H9 (cell line): ENCODE data around the gene TMEM145. TPM values are rescaled to one million over a fixed set of nuclear protein-coding genes. Genes with fewer than 3 reads are reported as not detected.
"Not testable (repeated sequence)": the region's sequence is repeated elsewhere in the genome, so short reads cannot be mapped to it uniquely, and the experiment has no call there.

ENCODE experiments used
- DNase-seq: peaks from one replicate; pipeline ENCODE4 v3.0.0-alpha.2; 2017
- H2AFZ ChIP-seq: one replicate; pipeline ENCODE4 v1.6.1; 2013; ENCODE audit warnings: mild to moderate bottlenecking, low read length, control low read depth, moderate library complexity
- H2AK5ac ChIP-seq: 2 replicates; pipeline ENCODE4 v1.6.1; 2013; ENCODE audit warnings: low read length, control low read depth, mixed read lengths; ENCODE audit not compliant: insufficient read length
- H2BK120ac ChIP-seq: one replicate; pipeline ENCODE4 v1.6.1; 2013; ENCODE audit warnings: low read depth, mild to moderate bottlenecking, low read length, control low read depth, inconsistent platforms; ENCODE audit not compliant: poor library complexity, severe bottlenecking
- H2BK12ac ChIP-seq: 2 replicates; pipeline ENCODE4 v1.6.1; 2013; ENCODE audit warnings: low read length, control low read depth, mixed read lengths, low read depth; ENCODE audit not compliant: insufficient read length
- H2BK15ac ChIP-seq: 2 replicates; pipeline ENCODE4 v1.6.1; 2013; ENCODE audit warnings: low read depth, low read length, control low read depth
- H2BK20ac ChIP-seq: one replicate; pipeline ENCODE4 v1.6.1; 2013; ENCODE audit warnings: low read depth, mild to moderate bottlenecking, low read length, control low read depth, inconsistent platforms; ENCODE audit not compliant: poor library complexity, severe bottlenecking
- H2BK5ac ChIP-seq: 2 replicates; pipeline ENCODE4 v1.6.1; 2013; ENCODE audit warnings: low read length, control low read depth, mixed read lengths; ENCODE audit not compliant: insufficient read length
- H3K14ac ChIP-seq: 2 replicates; pipeline ENCODE4 v1.6.1; 2013; ENCODE audit warnings: low read length, control low read depth; ENCODE audit not compliant: insufficient read depth
- H3K18ac ChIP-seq: 2 replicates; pipeline ENCODE4 v1.6.1; 2013; ENCODE audit warnings: low read depth, mild to moderate bottlenecking, mixed read lengths, low read length, control low read depth; ENCODE audit not compliant: insufficient read length
- H3K23ac ChIP-seq: 2 replicates; pipeline ENCODE4 v1.6.1; 2013; ENCODE audit warnings: low read length, control low read depth, mixed read lengths, low read depth; ENCODE audit not compliant: insufficient read length
- H3K23me2 ChIP-seq: 2 replicates; pipeline ENCODE4 v1.6.1; 2013; ENCODE audit warnings: low read depth, mild to moderate bottlenecking, mixed read lengths, low read length, control low read depth; ENCODE audit not compliant: insufficient read length, poor library complexity, severe bottlenecking
- H3K27ac ChIP-seq: 2 replicates; pipeline ENCODE4 v1.5.1; 2013; ENCODE audit warnings: low read length, control low read depth, mixed read lengths, low read depth; ENCODE audit not compliant: insufficient read length
- H3K27me3 ChIP-seq: 2 replicates; pipeline ENCODE4 v1.6.1; 2013; ENCODE audit warnings: low read length, control low read depth, inconsistent platforms; ENCODE audit not compliant: insufficient read depth
- H3K4ac ChIP-seq: 2 replicates; pipeline ENCODE4 v1.6.1; 2013; ENCODE audit warnings: low read depth, mild to moderate bottlenecking, control low read depth, inconsistent platforms, low read length, moderate library complexity
- H3K4me1 ChIP-seq: 2 replicates; pipeline ENCODE4 v1.6.1; 2013; ENCODE audit warnings: low read length, control low read depth, inconsistent platforms; ENCODE audit not compliant: insufficient read depth
- H3K4me2 ChIP-seq: 2 replicates; pipeline ENCODE4 v1.6.1; 2013; ENCODE audit warnings: low read length, control low read depth, mixed read lengths; ENCODE audit not compliant: insufficient read length, insufficient read depth
- H3K56ac ChIP-seq: 2 replicates; pipeline ENCODE4 v1.6.1; 2013; ENCODE audit warnings: low read depth, mild to moderate bottlenecking, mixed read lengths, low read length, control low read depth; ENCODE audit not compliant: insufficient read length
- H3K79me1 ChIP-seq: 2 replicates; pipeline ENCODE4 v1.6.1; 2013; ENCODE audit warnings: low read depth, mild to moderate bottlenecking, moderate library complexity, low read length, control low read depth, inconsistent platforms; ENCODE audit not compliant: insufficient read depth, poor library complexity, severe bottlenecking
- H3K79me2 ChIP-seq: 2 replicates; pipeline ENCODE4 v1.6.1; 2013; ENCODE audit warnings: low read length, control low read depth, inconsistent platforms; ENCODE audit not compliant: insufficient read depth
- H3K9ac ChIP-seq: 2 replicates; pipeline ENCODE4 v1.6.1; 2013; ENCODE audit warnings: low read length, control low read depth, mixed read lengths; ENCODE audit not compliant: insufficient read length; ENCODE audit errors: extremely low read depth
- H3K9me3 ChIP-seq: one replicate; pipeline ENCODE4 v1.6.1; 2013; ENCODE audit warnings: low read depth, low read length, inconsistent platforms; ENCODE audit not compliant: control insufficient read depth
- H3T11ph ChIP-seq: one replicate; pipeline ENCODE4 v1.6.1; 2013; ENCODE audit warnings: mild to moderate bottlenecking, low read length, control low read depth, inconsistent platforms
- H4K20me1 ChIP-seq: one replicate; pipeline ENCODE4 v1.6.1; 2013; ENCODE audit not compliant: control insufficient read depth, insufficient read length, insufficient read depth
- H4K5ac ChIP-seq: 2 replicates; pipeline ENCODE4 v1.6.1; 2013; ENCODE audit warnings: low read depth, mild to moderate bottlenecking, mixed read lengths, low read length, control low read depth; ENCODE audit not compliant: insufficient read length
- H4K8ac ChIP-seq: replicated peaks from 2 replicates; pipeline ENCODE4 v1.6.1; 2013; ENCODE audit warnings: low read length, control low read depth, mixed read lengths, low read depth; ENCODE audit not compliant: insufficient read length
- H4K91ac ChIP-seq: 2 replicates; pipeline ENCODE4 v1.6.1; 2013; ENCODE audit warnings: low read depth, mild to moderate bottlenecking, moderate library complexity, mixed read lengths, low read length, control low read depth; ENCODE audit not compliant: insufficient read length
- H3K27ac Mint-ChIP-seq, 3 experiments: 2 replicates in 2 of 3; 3 replicates in 1 of 3; pipeline ENCODE4 v1.8.0; 2020 to 2021; ENCODE audit warnings: mixed read lengths in 3 of 3, mild to moderate bottlenecking in 1 of 3, moderate library complexity in 1 of 3
- H3K27me3 Mint-ChIP-seq: 2 replicates; pipeline ENCODE4 v1.8.0; 2021; ENCODE audit warnings: low read depth, mild to moderate bottlenecking, moderate library complexity, mixed read lengths
- H3K36me3 Mint-ChIP-seq, 3 experiments: 2 replicates in 2 of 3; 3 replicates in 1 of 3; pipeline ENCODE4 v1.8.0; 2020 to 2021; ENCODE audit warnings: low read depth in 3 of 3, mixed read lengths in 3 of 3; ENCODE audit not compliant: insufficient read depth in 1 of 3
- H3K4me1 Mint-ChIP-seq, 2 experiments: 2 replicates each; pipeline ENCODE4 v1.8.0; 2020; ENCODE audit warnings: mixed read lengths in 2 of 2
- H3K4me3 Mint-ChIP-seq, 2 experiments: 2 replicates in 1 of 2; 3 replicates in 1 of 2; pipeline ENCODE4 v1.8.0; 2020 to 2021; ENCODE audit warnings: mild to moderate bottlenecking in 2 of 2, mixed read lengths in 2 of 2, moderate library complexity in 1 of 2
- H3K9me3 Mint-ChIP-seq, 2 experiments: 2 replicates in 1 of 2; 3 replicates in 1 of 2; pipeline ENCODE4 v1.8.0; 2020; ENCODE audit warnings: mild to moderate bottlenecking in 2 of 2, mixed read lengths in 2 of 2, moderate library complexity in 1 of 2
- WGBS: extraction: QIAGEN DNeasy Blood & Tissue Kit; methylation state at CpG from one replicate; pipeline ENCODE4 v1.1.7; 2013; ENCODE audit warnings: missing lambda C conversion rate, low lambda C conversion rate, mixed read lengths; ENCODE audit not compliant: insufficient read length; ENCODE audit errors: extremely low coverage; 5-methylcytosine and 5-hydroxymethylcytosine counted together
- total RNA-seq: library from RNA; stranded (reverse); gene quantifications from 2 replicates; pipeline ENCODE4 v1.2.1, GENCODE V29; 2021

The TMEM145 gene
- total RNA-seq, 1 experiment from 2014 or later: 4.5 TPM

DNA sequence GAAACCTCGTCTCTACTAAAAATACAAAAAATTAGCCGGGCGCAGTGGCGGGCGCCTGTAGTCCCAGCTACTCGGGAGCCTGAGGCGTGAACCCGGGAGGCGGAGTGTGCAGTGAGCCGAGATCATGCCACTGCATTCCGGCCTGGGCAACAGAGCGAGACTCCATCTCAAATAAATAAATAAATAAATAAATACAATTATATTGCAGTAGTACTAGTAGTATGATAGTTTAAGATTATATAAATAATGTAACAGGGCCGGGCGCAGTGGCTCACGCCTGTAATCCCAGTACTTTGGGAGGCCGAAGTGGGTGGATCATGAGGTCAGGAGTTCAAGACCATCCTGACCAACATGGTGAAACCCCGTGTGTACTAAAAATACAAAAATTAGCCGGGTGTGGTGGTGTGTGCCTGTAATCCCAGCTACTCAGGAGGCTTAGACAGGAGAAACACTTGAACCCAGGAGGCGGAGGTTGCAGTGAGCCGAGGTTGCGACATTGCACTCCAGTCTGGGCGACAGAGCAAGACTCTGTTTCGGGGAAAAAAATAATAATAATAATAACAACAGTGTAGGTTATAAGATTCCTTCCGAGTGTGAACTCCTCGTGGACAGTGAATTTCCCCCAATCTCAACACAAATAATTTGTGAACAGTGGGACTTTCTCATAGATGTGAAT is 46.0 kb upstream of the TMEM145 start:
- not testable (repeated sequence) for H4K20me1 ChIP-seq, H3K27ac Mint-ChIP-seq, H3K23ac ChIP-seq, H3K27me3 ChIP-seq, H4K8ac ChIP-seq, H2AK5ac ChIP-seq, H3T11ph ChIP-seq, H2BK12ac ChIP-seq, H3K27ac ChIP-seq, H3K18ac ChIP-seq, H3K4ac ChIP-seq, H3K79me1 ChIP-seq, H3K9me3 Mint-ChIP-seq, H3K14ac ChIP-seq, H3K79me2 ChIP-seq, H2BK120ac ChIP-seq, H3K23me2 ChIP-seq, H3K9ac ChIP-seq, H4K5ac ChIP-seq, H3K36me3 Mint-ChIP-seq, H2AFZ ChIP-seq, H3K56ac ChIP-seq, H2BK5ac ChIP-seq, H4K91ac ChIP-seq, DNase-seq, H2BK15ac ChIP-seq, H3K9me3 ChIP-seq, H3K4me1 ChIP-seq, H2BK20ac ChIP-seq
- no CpG with 5 or more reads among the region's 25 CpGs for WGBS
- Mint-ChIP-seq H3K4me3 (0 out of 5 replicates have a peak overlapping the region, but pooled peaks of 1 of the 2 experiments have one; percentile 23), H3K4me1 (peaks cover 20 to 25% of the 10 kb centered on the region in 2 experiments), H3K27me3 (peaks cover 12% of the 10 kb centered on the region)
- peak overlapping the region; percentile 94 for H3K4me2 ChIP-seq
